ENCODE results near the gene TAF6. TPM values are rescaled to one million over a fixed set of nuclear protein-coding genes. Genes with fewer than 3 reads are reported as not detected.

Gene TAF6
- total RNA-seq, 1 donor from 2014 or later = 91.2 TPM

GRCh38 chr7:100087055-100087750 is 32.0 kb downstream of the TAF6 start:
- no peak for DNase-seq (ENCODE audit: low spot score, unreplicated experiment)
- Mint-ChIP-seq H3K4me1 (ENCODE audit: low read depth) (peaks cover 13% of the 10 kb centered on the region), H3K27ac (peak overlapping the region; percentile 67), H3K27me3 (no peaks in the 10 kb centered on the region), H3K36me3 (ENCODE audit: insufficient read depth) (peaks cover 9% of the 10 kb centered on the region), H3K4me3 (ENCODE audit: low read depth) (peak overlapping the region; percentile 50), H3K9me3 (ENCODE audit: low read depth) (no peaks in the 10 kb centered on the region)
- no peak for TF ChIP-seq CTCF (IDR thresholded peaks at IDR 0.05; ENCODE audit: unreplicated experiment)

- TF ChIP-seq CTCF (IDR thresholded peaks at IDR 0.05; ENCODE audit: unreplicated experiment) = no peak
- Mint-ChIP-seq H3K9me3 (ENCODE audit: low read depth) (no peaks in the 10 kb centered on the region), H3K4me3 (ENCODE audit: low read depth) (no peak overlapping the region), H3K36me3 (ENCODE audit: insufficient read depth) (peaks cover 8% of the 10 kb centered on the region), H3K4me1 (ENCODE audit: low read depth) (peaks cover 16% of the 10 kb centered on the region), H3K27me3 (no peaks in the 10 kb centered on the region), H3K27ac (no peak overlapping the region)
- no peak for DNase-seq (ENCODE audit: low spot score, unreplicated experiment)
These were observed 33.6 kb downstream of the TAF6 start for GRCh38 chr7:100085515-100085914.

- Mint-ChIP-seq H3K4me3 (ENCODE audit: low read depth) (peak overlapping the region; percentile 93), H3K36me3 (ENCODE audit: insufficient read depth) (peaks cover 27% of the 10 kb centered on the region), H3K27ac (peak overlapping the region; percentile 99), H3K27me3 (no peaks in the 10 kb centered on the region), H3K9me3 (ENCODE audit: low read depth) (peaks cover 3% of the 10 kb centered on the region), H3K4me1 (ENCODE audit: low read depth) (peaks cover 16% of the 10 kb centered on the region)
- DNase-seq (ENCODE audit: low spot score, unreplicated experiment) = no peak
- TF ChIP-seq CTCF (IDR thresholded peaks at IDR 0.05; ENCODE audit: unreplicated experiment) = no peak
These were observed 36.2 kb downstream of the TAF6 start for GRCh38 chr7:100082978-100083377.

- Mint-ChIP-seq H3K9me3 (ENCODE audit: low read depth) (peaks cover 8% of the 10 kb centered on the region), H3K36me3 (ENCODE audit: insufficient read depth) (peaks cover 38% of the 10 kb centered on the region), H3K27ac (peak within 1 kb of the TSS; percentile 99), H3K27me3 (no peaks in the 10 kb centered on the region), H3K4me1 (ENCODE audit: low read depth) (peaks cover 16% of the 10 kb centered on the region), H3K4me3 (ENCODE audit: low read depth) (peak within 1 kb of the TSS; percentile 93)
- DNase-seq (ENCODE audit: low spot score, unreplicated experiment) = peak; percentile 98
- TF ChIP-seq CTCF (IDR thresholded peaks at IDR 0.05; ENCODE audit: unreplicated experiment) = peak; percentile 98
These were observed 37.5 kb downstream of the TAF6 start, which contains the start of gene ZNF3 for GRCh38 chr7:100081535-100082102. ZNF3 (minus strand) TSS chr7:100081723; CDS start chr7:100077357, 4,366 bp downstream.

GRCh38 chr7:100080907-100081534 is 38.1 kb downstream of the TAF6 start:
- Mint-ChIP-seq H3K36me3 (ENCODE audit: insufficient read depth) (peaks cover 44% of the 10 kb centered on the region), H3K9me3 (ENCODE audit: low read depth) (peaks cover 14% of the 10 kb centered on the region), H3K4me1 (ENCODE audit: low read depth) (peaks cover 16% of the 10 kb centered on the region), H3K27me3 (no peaks in the 10 kb centered on the region), H3K27ac (peak overlapping the region; percentile 99), H3K4me3 (ENCODE audit: low read depth) (peak overlapping the region; percentile 93)
- no peak for TF ChIP-seq CTCF (IDR thresholded peaks at IDR 0.05; ENCODE audit: unreplicated experiment)
- DNase-seq (ENCODE audit: low spot score, unreplicated experiment) = no peak

Data from progenitor cell of endocrine pancreas (in vitro differentiated cells).